Measurements from ENCODE around the gene HNRNPA2B1.

Gene HNRNPA2B1

DNA sequence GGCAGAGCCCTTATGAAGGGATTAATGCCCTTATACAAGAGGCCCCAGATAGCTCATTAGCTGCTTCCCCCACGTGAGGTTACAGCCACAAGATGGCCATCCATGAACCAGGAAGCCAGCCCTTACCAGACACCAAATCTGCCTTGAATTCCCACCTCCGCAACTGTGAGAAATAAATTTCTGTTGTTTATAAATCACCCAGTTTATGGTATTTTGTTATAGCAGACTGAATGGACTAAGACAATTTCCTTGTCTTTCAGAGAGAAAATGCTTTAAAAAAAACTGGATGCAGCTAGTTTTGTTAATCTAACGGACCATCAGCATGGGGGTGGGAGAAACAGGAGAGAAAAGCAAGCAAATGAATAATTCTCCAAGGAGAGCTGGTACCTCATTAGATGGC, 37.5 kb upstream of the HNRNPA2B1 start:
- Histone ChIP-seq H3K4me2 (ENCODE audit: low read depth, low read length, poor library complexity, severe bottlenecking) (no peak overlapping the region), H3K36me3 (ENCODE audit: low read length) (no peaks in the 10 kb centered on the region), H3F3A (ENCODE audit: insufficient read depth) (no peaks in the 10 kb centered on the region), H3K79me2 (ENCODE audit: insufficient read depth, low read length) (no peaks in the 10 kb centered on the region), H3K27me3 (ENCODE audit: low read length) (no peaks in the 10 kb centered on the region), H3K27ac (ENCODE audit: low read depth, low read length) (no peak overlapping the region), H2AFZ (ENCODE audit: low read depth, low read length, severe bottlenecking) (no peak overlapping the region), H3K9ac (ENCODE audit: low read length) (no peak overlapping the region), H3K9me3 (ENCODE audit: insufficient read depth, low read length) (no peaks in the 10 kb centered on the region), H3K9me2 (replicated peaks; ENCODE audit: insufficient read depth, low read length) (no peaks in the 10 kb centered on the region), H4K20me1 (ENCODE audit: low read depth, low read length) (no peaks in the 10 kb centered on the region), H3K4me3 (ENCODE audit: insufficient read depth, low read length, poor library complexity, severe bottlenecking) (no peak overlapping the region)
- no peak for TF ChIP-seq EZH2phosphoT487 (conservative IDR thresholded peaks at IDR 0.05; ENCODE audit: low read length)
- TF ChIP-seq, protein P1, sequence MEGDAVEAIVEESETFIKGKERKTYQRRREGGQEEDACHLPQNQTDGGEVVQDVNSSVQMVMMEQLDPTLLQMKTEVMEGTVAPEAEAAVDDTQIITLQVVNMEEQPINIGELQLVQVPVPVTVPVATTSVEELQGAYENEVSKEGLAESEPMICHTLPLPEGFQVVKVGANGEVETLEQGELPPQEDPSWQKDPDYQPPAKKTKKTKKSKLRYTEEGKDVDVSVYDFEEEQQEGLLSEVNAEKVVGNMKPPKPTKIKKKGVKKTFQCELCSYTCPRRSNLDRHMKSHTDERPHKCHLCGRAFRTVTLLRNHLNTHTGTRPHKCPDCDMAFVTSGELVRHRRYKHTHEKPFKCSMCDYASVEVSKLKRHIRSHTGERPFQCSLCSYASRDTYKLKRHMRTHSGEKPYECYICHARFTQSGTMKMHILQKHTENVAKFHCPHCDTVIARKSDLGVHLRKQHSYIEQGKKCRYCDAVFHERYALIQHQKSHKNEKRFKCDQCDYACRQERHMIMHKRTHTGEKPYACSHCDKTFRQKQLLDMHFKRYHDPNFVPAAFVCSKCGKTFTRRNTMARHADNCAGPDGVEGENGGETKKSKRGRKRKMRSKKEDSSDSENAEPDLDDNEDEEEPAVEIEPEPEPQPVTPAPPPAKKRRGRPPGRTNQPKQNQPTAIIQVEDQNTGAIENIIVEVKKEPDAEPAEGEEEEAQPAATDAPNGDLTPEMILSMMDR (IDR thresholded peaks at IDR 0.05; ENCODE audit: insufficient read depth, low read length, poor library complexity, severe bottlenecking), result no peak

DNA sequence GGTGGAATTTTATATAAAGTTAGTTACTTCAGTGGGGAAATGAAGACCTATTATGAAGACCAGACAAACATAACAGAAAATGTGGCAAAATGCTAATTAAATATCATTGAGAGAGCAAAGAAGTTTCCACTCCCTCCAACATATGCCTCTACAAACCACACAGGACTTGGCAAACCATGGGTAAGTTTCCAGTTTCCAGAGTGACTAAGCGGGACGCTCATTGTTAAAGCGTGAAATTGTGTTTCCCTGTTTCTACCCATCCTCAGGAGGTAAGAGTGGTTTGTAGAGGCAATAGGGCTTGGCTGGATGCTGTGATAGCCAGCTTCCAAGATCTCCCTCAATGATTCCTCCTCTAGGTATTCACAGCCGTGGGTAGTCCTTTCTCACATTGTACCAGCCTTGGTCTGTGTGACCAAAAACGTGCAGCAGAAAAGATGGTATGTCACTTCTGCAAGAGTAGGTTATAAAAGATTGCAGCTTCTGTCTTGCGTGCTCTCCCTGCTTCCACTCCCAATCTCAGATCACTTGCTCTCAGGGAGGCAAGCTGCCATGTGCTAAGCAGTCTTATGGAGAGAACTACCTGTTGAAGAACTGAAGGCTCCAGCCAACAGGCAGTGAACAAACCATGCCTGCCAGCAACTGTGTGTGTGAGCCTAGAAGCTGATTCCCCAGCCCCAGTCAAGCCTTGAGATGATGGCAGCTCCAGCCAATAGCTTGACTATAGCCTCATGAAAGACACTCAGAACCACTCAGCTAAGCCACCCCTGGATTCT, 36.7 kb upstream of the HNRNPA2B1 start:
- Histone ChIP-seq H3K9me3 (ENCODE audit: insufficient read depth, low read length) (no peaks in the 10 kb centered on the region), H3K79me2 (ENCODE audit: insufficient read depth, low read length) (no peaks in the 10 kb centered on the region), H4K20me1 (ENCODE audit: low read depth, low read length) (no peaks in the 10 kb centered on the region), H3K4me2 (ENCODE audit: low read depth, low read length, poor library complexity, severe bottlenecking) (no peak overlapping the region), H3K27me3 (ENCODE audit: low read length) (no peaks in the 10 kb centered on the region), H3K36me3 (ENCODE audit: low read length) (no peaks in the 10 kb centered on the region), H3K27ac (ENCODE audit: low read depth, low read length) (no peak overlapping the region), H3K4me3 (ENCODE audit: insufficient read depth, low read length, poor library complexity, severe bottlenecking) (no peak overlapping the region), H3F3A (ENCODE audit: insufficient read depth) (no peaks in the 10 kb centered on the region), H2AFZ (ENCODE audit: low read depth, low read length, severe bottlenecking) (no peak overlapping the region), H3K9ac (ENCODE audit: low read length) (no peak overlapping the region), H3K9me2 (replicated peaks; ENCODE audit: insufficient read depth, low read length) (no peaks in the 10 kb centered on the region)
- TF ChIP-seq, protein P1 (IDR thresholded peaks at IDR 0.05; ENCODE audit: insufficient read depth, low read length, poor library complexity, severe bottlenecking), result no peak
- no peak for TF ChIP-seq EZH2phosphoT487 (conservative IDR thresholded peaks at IDR 0.05; ENCODE audit: low read length)

DNA sequence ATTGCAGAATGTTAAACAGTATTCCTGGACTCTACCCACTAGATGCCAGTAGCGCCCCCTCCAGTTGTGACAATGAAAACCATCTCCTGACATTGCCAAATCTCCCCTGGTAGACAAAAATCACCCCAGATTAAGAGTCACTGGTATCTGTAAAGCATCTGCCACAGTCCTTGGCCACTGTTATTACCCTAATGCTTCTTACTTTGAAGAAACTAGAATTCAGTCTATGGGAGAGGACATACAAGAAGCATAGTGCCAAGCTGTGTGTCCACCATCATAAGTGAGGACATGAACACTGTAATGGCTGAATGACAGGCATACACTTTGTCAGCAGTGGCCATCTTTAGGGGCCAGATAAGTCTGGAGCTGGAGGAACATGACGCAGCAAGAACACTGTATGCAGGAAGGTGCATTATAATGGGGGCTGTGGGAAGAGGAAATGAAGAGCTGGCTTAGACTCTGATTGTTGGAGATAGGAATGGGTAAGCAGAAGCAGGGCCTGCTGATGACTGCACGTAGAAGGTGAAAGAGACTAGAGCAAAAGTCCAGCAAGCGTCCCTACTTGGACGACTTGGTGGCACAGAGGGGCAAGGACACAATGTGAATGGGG, 33.5 kb upstream of the HNRNPA2B1 start:
- TF ChIP-seq, protein P1 (IDR thresholded peaks at IDR 0.05; ENCODE audit: insufficient read depth, low read length, poor library complexity, severe bottlenecking), result no peak
- no peak for TF ChIP-seq EZH2phosphoT487 (conservative IDR thresholded peaks at IDR 0.05; ENCODE audit: low read length)
- no peak overlapping the region for H3K9ac ChIP-seq (ENCODE audit: low read length)
- H3K4me2 ChIP-seq (ENCODE audit: low read depth, low read length, poor library complexity, severe bottlenecking), result no peak overlapping the region
- no peak overlapping the region for H3K27ac ChIP-seq (ENCODE audit: low read depth, low read length)
- no peaks in the 10 kb centered on the region for H3F3A ChIP-seq (ENCODE audit: insufficient read depth)
- H3K9me2 ChIP-seq (replicated peaks; ENCODE audit: insufficient read depth, low read length), result no peaks in the 10 kb centered on the region
- H4K20me1 ChIP-seq (ENCODE audit: low read depth, low read length), result no peaks in the 10 kb centered on the region
- H3K4me3 ChIP-seq (ENCODE audit: insufficient read depth, low read length, poor library complexity, severe bottlenecking), result no peak overlapping the region
- no peaks in the 10 kb centered on the region for H3K36me3 ChIP-seq (ENCODE audit: low read length)
- H2AFZ ChIP-seq (ENCODE audit: low read depth, low read length, severe bottlenecking), result no peak overlapping the region
- H3K9me3 ChIP-seq (ENCODE audit: insufficient read depth, low read length), result no peaks in the 10 kb centered on the region
- H3K79me2 ChIP-seq (ENCODE audit: insufficient read depth, low read length), result no peaks in the 10 kb centered on the region
- H3K27me3 ChIP-seq (ENCODE audit: low read length), result no peaks in the 10 kb centered on the region

All from SU-DHL-6 (cell line).